K562 (cell line): ENCODE measurements around the gene WFDC1. TPM values are rescaled to one million over a fixed set of nuclear protein-coding genes. Genes with fewer than 3 reads are reported as not detected.

ENCODE experiments used
- ATAC-seq: fragments of 200-7000 bp; cut with Tn5 transposase; 3 replicates; pipeline ENCODE4 v1.9.1; 2020; ENCODE audit warnings: moderate library complexity
- BruUV-seq: library from RNA; stranded (reverse); fragments of 400-500 nt; replicated peaks from 2 replicates; lab custom pipeline; 2021; lab: Mats Ljungman, UMichigan
- CTCF ChIA-PET: fragments of 300-600 bp; formaldehyde crosslinking; extraction: SDS; loops from one replicate; lab custom pipeline; 2021; ENCODE audit warnings: low intra/inter-chr PET ratio; lab: Yijun Ruan, JAX
- POLR2A ChIA-PET: fragments of 300-600, 350-650 bp; sonication (Branson Sonifier 250); formaldehyde crosslinking; extraction: SDS; loops from one replicate; lab custom pipeline; 2021; ENCODE audit warnings: antibody characterized with exemption, inconsistent platforms; lab: Yijun Ruan, JAX
- DNase-seq, 4 experiments: peaks; one replicate each; pipeline versions ENCODE4 v3.0.0 to v3.0.0-alpha.2; 2011 to 2018; ENCODE audit warnings: low spot score in 3 of 4, mixed read lengths in 3 of 4; ENCODE audit errors: extremely low read depth in 1 of 4
- FAIRE-seq: peaks from 2 replicates; lab custom pipeline; 2011; peaks lifted over from hg19 to GRCh38; lab: Jason Lieb, UNC
- H2AFZ ChIP-seq: 2 replicates; pipeline ENCODE4 v1.6.0; 2011; ENCODE audit warnings: low read depth, low read length, control low read depth, inconsistent platforms
- H3K27ac ChIP-seq: fragments of 200-600 bp; 3 replicates; pipeline ENCODE4 v1.8.0; 2011; ENCODE audit warnings: low read depth, mild to moderate bottlenecking, control low read depth, inconsistent platforms, low read length, moderate library complexity, mixed read lengths; ENCODE audit errors: extremely low read depth
- H3K27me3 ChIP-seq, 2 experiments: fragments of 300-600 bp in 1 of 2; 2 replicates in 1 of 2; 3 replicates in 1 of 2; pipeline versions ENCODE4 v1.6.0 to v1.8.0; 2011; ENCODE audit warnings: inconsistent platforms in 2 of 2, low read length in 2 of 2, mild to moderate bottlenecking in 1 of 2, mixed read lengths in 1 of 2, moderate library complexity in 1 of 2; ENCODE audit not compliant: control insufficient read depth in 2 of 2, insufficient read depth in 2 of 2
- H3K36me3 ChIP-seq: fragments of 300-600 bp; 3 replicates; pipeline ENCODE4 v1.8.0; 2011; ENCODE audit warnings: mild to moderate bottlenecking, low read length, inconsistent platforms; ENCODE audit not compliant: control insufficient read depth, insufficient read depth
- H3K4me1 ChIP-seq, 2 experiments: fragments of 200-600 bp in 1 of 2; replicated peaks in 1 of 2; 2 replicates in 1 of 2; 3 replicates in 1 of 2; pipeline versions ENCODE4 v1.5.1 to v1.8.0; 2011; ENCODE audit warnings: inconsistent platforms in 2 of 2, low read length in 2 of 2, mild to moderate bottlenecking in 1 of 2, mixed read lengths in 1 of 2, moderate library complexity in 1 of 2; ENCODE audit not compliant: control insufficient read depth in 2 of 2, insufficient read depth in 2 of 2
- H3K4me2 ChIP-seq: 2 replicates; pipeline ENCODE4 v1.6.1; 2011; ENCODE audit warnings: low read length, control low read depth, inconsistent platforms, mixed read lengths; ENCODE audit not compliant: insufficient read depth
- H3K4me3 ChIP-seq: fragments of 200-600 bp; sonication (generic), shearing (Covaris generic); 2 replicates; pipeline ENCODE4 v1.5.1; 2016; ENCODE audit warnings: control low read depth, inconsistent platforms
- H3K79me2 ChIP-seq: fragments of 200-600 bp; 3 replicates; pipeline ENCODE4 v1.8.0; 2011; ENCODE audit warnings: low read length, inconsistent platforms; ENCODE audit not compliant: control insufficient read depth, insufficient read depth
- H3K9ac ChIP-seq, 2 experiments: 2 replicates each; pipeline versions ENCODE4 v1.6.0 to v1.6.1; 2011; ENCODE audit warnings: low read depth in 2 of 2, low read length in 2 of 2, control low read depth in 1 of 2, inconsistent platforms in 1 of 2, mild to moderate bottlenecking in 1 of 2, mixed read lengths in 1 of 2; ENCODE audit not compliant: insufficient read depth in 1 of 2
- H3K9me1 ChIP-seq: one replicate; pipeline ENCODE4 v1.6.0; 2011; ENCODE audit warnings: inconsistent platforms, mild to moderate bottlenecking, low read length, moderate library complexity; ENCODE audit not compliant: control insufficient read depth, insufficient read depth
- H3K9me3 ChIP-seq: replicated peaks from 2 replicates; pipeline ENCODE4 v1.5.1; 2011; ENCODE audit warnings: low read depth, low read length, inconsistent platforms; ENCODE audit not compliant: control insufficient read depth, insufficient read depth
- H4K20me1 ChIP-seq: replicated peaks from 2 replicates; pipeline ENCODE4 v1.6.1; 2011; ENCODE audit warnings: low read length, inconsistent platforms, mixed read lengths; ENCODE audit not compliant: control insufficient read depth, insufficient read depth
- BRD4 ChIP-seq: fragments of 200-600 bp; sonication (generic); IDR thresholded peaks from 2 replicates; pipeline ENCODE4 v1.6.1; 2017; ENCODE audit warnings: inconsistent platforms
- CHCHD3 ChIP-seq: fragments of 250-450 bp; sonication (Bioruptor Pico); IDR thresholded peaks from 2 replicates; pipeline ENCODE4 v2.1.2; 2022; ENCODE audit warnings: mild to moderate bottlenecking
- ETV5 ChIP-seq: sonication (generic); formaldehyde crosslinking; IDR thresholded peaks from 2 replicates; pipeline ENCODE4 v1.4.0; 2020; ENCODE audit warnings: low read depth, mild to moderate bottlenecking, missing genetic modification reagents
- GABPB2 ChIP-seq: fragments of 250-450 bp; sonication (Bioruptor Pico); conservative IDR thresholded peaks from 2 replicates; pipeline ENCODE4 v1.5.1; 2021; ENCODE audit warnings: mild to moderate bottlenecking
- HDAC1 ChIP-seq, 2 experiments: fragments of 450-650 bp; IDR thresholded peaks; 2 replicates each; pipeline ENCODE4 v1.6.1; 2016 to 2017; ENCODE audit warnings: inconsistent platforms in 1 of 2, mild to moderate bottlenecking in 1 of 2, moderate library complexity in 1 of 2
- POLR3G ChIP-seq: IDR thresholded peaks from 2 replicates; pipeline ENCODE4 v1.6.1; 2011; ENCODE audit not compliant: insufficient read length, insufficient replicate concordance; ENCODE audit errors: extremely low read depth
- SAFB2 ChIP-seq: fragments of 200-400 bp; formaldehyde crosslinking; IDR thresholded peaks from 2 replicates; pipeline ENCODE4 v1.6.1; 2018; ENCODE audit warnings: borderline replicate concordance, low read length, low read depth, moderate library complexity; ENCODE audit not compliant: severe bottlenecking
- TCF3 ChIP-seq: sonication (generic); formaldehyde crosslinking; IDR thresholded peaks from 2 replicates; pipeline ENCODE4 v1.4.0; 2020; ENCODE audit warnings: mild to moderate bottlenecking, missing genetic modification reagents
- YBX1 ChIP-seq: fragments of 450-650 bp; IDR thresholded peaks from 2 replicates; pipeline ENCODE4 v1.7.1; 2016; ENCODE audit warnings: mild to moderate bottlenecking
- ZNF354B ChIP-seq: fragments of 250-450 bp; sonication (Bioruptor Pico); IDR thresholded peaks from 2 replicates; pipeline ENCODE4 v1.4.0; 2020
- ZNF76 ChIP-seq: fragments of 250-450 bp; sonication (Bioruptor Pico); IDR thresholded peaks from 2 replicates; pipeline ENCODE4 v1.4.0; 2020; ENCODE audit warnings: mild to moderate bottlenecking, moderate library complexity, borderline replicate concordance
- WGBS: fragments of 100-300 bp; shearing (Covaris generic); methylation state at CpG from one replicate; pipeline ENCODE4 v1.1.6; 2016; ENCODE audit warnings: low coverage, mixed read lengths; ENCODE audit not compliant: insufficient coverage; ENCODE audit errors: missing lambda C conversion rate; 5-methylcytosine and 5-hydroxymethylcytosine counted together
- in situ Hi-C: fragments of 300-500 bp; cut with MboI; formaldehyde crosslinking; loops from 4 replicates; pipeline ENCODE4 v1.15.0; 2018; ENCODE audit warnings: inconsistent platforms, mixed read lengths
- intact Hi-C: fragments of 100-400 bp; cut with micrococcal nuclease; formaldehyde crosslinking; loops from 2 replicates; pipeline ENCODE4 v1.14.2; 2022
- polyA plus RNA-seq, 8 experiments: library from polyadenylated mRNA; depleted of rRNA in 4 of 8; stranded (reverse) in 5 of 8; unstranded in 3 of 8; fragments of >200 nt; fragmentation: Nextera tagmentation in 2 of 8; fragmentation: Illumina TruSeq in 1 of 8; extraction: Ambion mirVana in 2 of 8; extraction: Trizol in 1 of 8; gene quantifications; 2 replicates each; pipeline versions ENCODE4 v1.2.1 to v1.2.3, GENCODE V29; 2011 to 2014; ENCODE audit warnings: inconsistent platforms in 1 of 8, missing spikeins in 1 of 8
- total RNA-seq, 7 experiments: library from RNA; depleted of rRNA in 6 of 7; stranded (reverse); fragments of >200 nt in 6 of 7; fragmentation: Illumina TruSeq in 2 of 7; extraction: Trizol in 2 of 7; gene quantifications; 2 replicates each; pipeline versions ENCODE4 v1.2.1 to v1.2.3, GENCODE V29; 2011 to 2021; ENCODE audit warnings: low replicate concordance in 1 of 7
- TF ChIP-seq, protein P1 (sequence below): fragments of 450-650 bp; IDR thresholded peaks from 2 replicates; pipeline ENCODE4 v1.6.1; 2016; ENCODE audit warnings: missing biosample characterization, missing genetic modification characterization
- TF ChIP-seq, protein P2 (sequence below): sonication (generic); formaldehyde crosslinking; IDR thresholded peaks from 2 replicates; pipeline ENCODE4 v1.4.0; 2020; ENCODE audit warnings: mild to moderate bottlenecking, missing genetic modification reagents

WFDC1 gene
- total and polyA plus RNA-seq, 9 of the 15 experiments (the other 6 are each of a cell fraction or from before 2014, with no cell fraction given) = not detected

DNA sequence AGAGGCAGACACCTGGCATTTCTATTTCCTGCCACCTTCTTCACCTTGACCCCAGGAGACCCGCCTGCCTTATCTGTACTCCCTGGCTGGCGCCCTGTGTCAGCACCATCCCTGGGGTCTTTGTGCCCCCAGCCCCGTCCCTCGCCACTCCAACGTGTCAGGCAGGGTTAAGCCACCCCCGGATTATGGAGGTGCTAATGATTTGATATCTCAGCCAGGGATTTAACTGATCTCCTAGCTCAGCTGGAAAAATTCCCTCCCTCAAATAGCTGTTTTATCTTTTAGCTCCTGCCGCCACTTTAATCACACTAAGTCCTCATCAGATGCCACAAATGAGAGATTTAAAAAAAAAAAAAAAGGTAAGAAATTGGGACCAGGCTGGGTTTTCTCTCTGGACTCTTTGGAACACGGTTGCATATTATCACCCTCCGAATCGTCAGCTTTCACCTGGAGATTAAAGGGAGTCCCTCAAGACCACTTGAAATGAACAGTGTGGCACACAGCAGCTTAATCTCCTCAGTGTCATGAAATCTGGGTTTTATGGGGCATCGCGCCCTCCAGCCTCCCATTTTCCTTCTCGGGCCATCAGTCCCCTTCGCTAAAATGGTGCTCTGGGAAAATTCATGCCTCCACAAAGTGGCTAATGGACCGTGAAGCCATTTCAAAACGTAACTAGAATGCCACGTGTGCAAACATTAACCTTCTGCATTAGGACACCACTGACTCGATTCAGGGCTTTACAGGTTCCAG is 26.2 kb upstream of the WFDC1 start:
- no peaks in the 10 kb centered on the region for H3K4me1 ChIP-seq
- H3K79me2 ChIP-seq = no peaks in the 10 kb centered on the region
- in situ Hi-C loops (no loop called here), intact Hi-C loops (no loop called here)
- 0 out of 2 replicates have a peak, but pooled peaks cover 4% of the 10 kb centered on the region for H4K20me1 ChIP-seq
- H3K27me3 ChIP-seq = peaks cover 5 to 44% of the 10 kb centered on the region in 2 experiments; a peak in 4 of 5 replicates
- H3K4me2 ChIP-seq = no peak overlapping the region
- no peak for DNase-seq
- ChIA-PET CTCF (no interaction called here), POLR2A (interaction anchor here (1.6 kb wide), 1 partner anchor 8 kb away, joined by 4 read pairs; no protein-coding TSS in a partner anchor)
- no peak overlapping the region for H2AFZ ChIP-seq
- under 1% methylated on average over 18 of the region's 18 CpGs for WGBS
- no peaks in the 10 kb centered on the region for H3K36me3 ChIP-seq
- H3K9ac ChIP-seq = no peak overlapping the region
- no TSS peak for BruUV-seq
- no peaks in the 10 kb centered on the region for H3K9me3 ChIP-seq
- H3K27ac ChIP-seq = no peak overlapping the region
- H3K4me3 ChIP-seq = no peak overlapping the region
- no peaks in the 10 kb centered on the region for H3K9me1 ChIP-seq
- TF ChIP-seq ZNF76 (CRISPR knock-in tag) = no peak
- no peak for ATAC-seq
- no peak for FAIRE-seq

DNA sequence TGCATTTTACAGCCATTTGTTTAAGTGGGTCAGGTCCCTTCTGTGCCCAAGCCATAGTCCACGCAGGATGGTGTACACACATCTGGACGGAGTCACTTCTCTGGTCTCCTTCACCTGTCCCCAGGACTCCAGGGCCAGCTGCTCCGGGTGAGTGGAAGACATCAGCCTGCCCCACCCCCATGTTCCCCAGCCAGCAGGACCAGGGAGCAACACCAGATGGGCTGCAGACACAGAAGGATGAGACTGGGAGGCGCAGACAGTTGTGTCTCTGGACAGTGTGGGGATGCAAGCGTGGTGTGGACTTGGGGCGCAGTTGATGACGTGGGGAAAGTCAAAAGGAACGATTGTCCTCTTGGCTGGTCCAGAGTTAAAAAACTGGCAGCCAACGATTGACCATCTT is 24.6 kb upstream of the WFDC1 start:
- POLR2A ChIA-PET = no interaction called here
- CTCF ChIA-PET = interaction anchor here (0.7 kb wide), 1 partner anchor 831 kb away, joined by 3 read pairs; no protein-coding TSS in a partner anchor
- no peaks in the 10 kb centered on the region for H3K4me1 ChIP-seq
- no peak overlapping the region for H3K4me3 ChIP-seq
- peaks cover 14 to 49% of the 10 kb centered on the region in 2 experiments for H3K27me3 ChIP-seq
- H3K36me3 ChIP-seq = no peaks in the 10 kb centered on the region
- no TSS peak for BruUV-seq
- H3K9me1 ChIP-seq = no peaks in the 10 kb centered on the region
- intact Hi-C loops = no loop called here
- no peak overlapping the region for H2AFZ ChIP-seq
- WGBS = 1% methylated on average over 9 of the region's 9 CpGs
- DNase-seq (no peak), FAIRE-seq (no peak), ATAC-seq (no peak)
- no peaks in the 10 kb centered on the region for H3K79me2 ChIP-seq
- 0 out of 2 replicates have a peak, but pooled peaks cover 4% of the 10 kb centered on the region for H4K20me1 ChIP-seq
- in situ Hi-C loops = no loop called here
- H3K27ac ChIP-seq = no peak overlapping the region
- H3K9ac ChIP-seq = no peak overlapping the region
- H3K4me2 ChIP-seq = no peak overlapping the region
- no peaks in the 10 kb centered on the region for H3K9me3 ChIP-seq
- TF ChIP-seq POLR3G (no peak), HDAC1 (IDR thresholded peaks at IDR 0.05) (no peak), ETV5 (CRISPR knock-in tag) (no peak), ZNF354B (CRISPR knock-in tag) (no peak), YBX1 (no peak), CHCHD3 (no peak), BRD4 (no peak), SAFB2 (no peak), GABPB2 (no peak), TCF3 (CRISPR knock-in tag) (no peak)
- TF ChIP-seq, protein P1, sequence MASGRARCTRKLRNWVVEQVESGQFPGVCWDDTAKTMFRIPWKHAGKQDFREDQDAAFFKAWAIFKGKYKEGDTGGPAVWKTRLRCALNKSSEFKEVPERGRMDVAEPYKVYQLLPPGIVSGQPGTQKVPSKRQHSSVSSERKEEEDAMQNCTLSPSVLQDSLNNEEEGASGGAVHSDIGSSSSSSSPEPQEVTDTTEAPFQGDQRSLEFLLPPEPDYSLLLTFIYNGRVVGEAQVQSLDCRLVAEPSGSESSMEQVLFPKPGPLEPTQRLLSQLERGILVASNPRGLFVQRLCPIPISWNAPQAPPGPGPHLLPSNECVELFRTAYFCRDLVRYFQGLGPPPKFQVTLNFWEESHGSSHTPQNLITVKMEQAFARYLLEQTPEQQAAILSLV (tag) = no peak
- TF ChIP-seq, protein P2, sequence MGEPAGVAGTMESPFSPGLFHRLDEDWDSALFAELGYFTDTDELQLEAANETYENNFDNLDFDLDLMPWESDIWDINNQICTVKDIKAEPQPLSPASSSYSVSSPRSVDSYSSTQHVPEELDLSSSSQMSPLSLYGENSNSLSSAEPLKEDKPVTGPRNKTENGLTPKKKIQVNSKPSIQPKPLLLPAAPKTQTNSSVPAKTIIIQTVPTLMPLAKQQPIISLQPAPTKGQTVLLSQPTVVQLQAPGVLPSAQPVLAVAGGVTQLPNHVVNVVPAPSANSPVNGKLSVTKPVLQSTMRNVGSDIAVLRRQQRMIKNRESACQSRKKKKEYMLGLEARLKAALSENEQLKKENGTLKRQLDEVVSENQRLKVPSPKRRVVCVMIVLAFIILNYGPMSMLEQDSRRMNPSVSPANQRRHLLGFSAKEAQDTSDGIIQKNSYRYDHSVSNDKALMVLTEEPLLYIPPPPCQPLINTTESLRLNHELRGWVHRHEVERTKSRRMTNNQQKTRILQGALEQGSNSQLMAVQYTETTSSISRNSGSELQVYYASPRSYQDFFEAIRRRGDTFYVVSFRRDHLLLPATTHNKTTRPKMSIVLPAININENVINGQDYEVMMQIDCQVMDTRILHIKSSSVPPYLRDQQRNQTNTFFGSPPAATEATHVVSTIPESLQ = no peak
